Activated CD4-positive, CD25-positive, alpha-beta regulatory T cell (primary cell): Measurements from ENCODE around the gene ITPR1.

Source experiments
- DNase-seq, 4 experiments: peaks; one replicate each; lab custom pipeline; 2025; lab: John Stamatoyannopoulos, UW

The ITPR1 gene

DNA sequence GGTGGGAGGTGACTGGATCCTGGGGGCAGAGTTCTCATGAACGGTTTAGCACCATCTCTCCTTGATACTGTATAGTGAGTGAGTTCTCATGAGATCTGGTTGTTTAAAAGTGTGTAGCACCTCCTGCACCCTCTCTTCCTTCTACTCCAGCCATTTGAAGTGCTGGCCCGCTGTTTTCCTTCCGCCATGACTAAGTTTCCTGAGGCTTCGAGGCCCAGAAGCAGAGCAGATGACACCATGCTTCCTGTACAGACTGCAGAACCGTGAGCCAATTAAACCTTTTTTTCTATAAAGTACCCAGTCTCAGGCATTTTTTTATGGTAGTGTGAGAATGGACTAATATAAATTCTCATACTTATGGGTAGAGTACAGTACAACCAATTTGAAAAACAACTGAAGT is 362.5 kb downstream of the ITPR1 start:
- DNase-seq: no peak

DNA sequence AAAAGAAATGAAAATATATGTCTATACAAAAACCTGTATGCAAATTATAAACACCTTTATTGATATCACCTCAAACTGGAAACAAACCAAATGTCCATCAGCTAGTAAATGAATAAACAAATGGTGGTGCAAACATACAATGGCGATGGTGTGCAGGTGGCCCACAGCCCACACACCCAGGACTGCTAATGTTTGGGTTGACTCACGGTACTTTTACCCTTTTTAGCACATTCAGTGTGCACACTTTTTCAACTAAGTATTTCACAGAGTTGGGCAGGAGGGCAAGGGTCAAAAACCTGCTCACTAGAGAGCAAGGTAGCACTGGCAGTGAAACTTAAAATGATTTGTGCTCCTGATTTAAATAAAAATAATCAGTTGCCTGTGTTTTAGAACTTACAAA is 363.0 kb downstream of the ITPR1 start:
- no peak for DNase-seq

DNA sequence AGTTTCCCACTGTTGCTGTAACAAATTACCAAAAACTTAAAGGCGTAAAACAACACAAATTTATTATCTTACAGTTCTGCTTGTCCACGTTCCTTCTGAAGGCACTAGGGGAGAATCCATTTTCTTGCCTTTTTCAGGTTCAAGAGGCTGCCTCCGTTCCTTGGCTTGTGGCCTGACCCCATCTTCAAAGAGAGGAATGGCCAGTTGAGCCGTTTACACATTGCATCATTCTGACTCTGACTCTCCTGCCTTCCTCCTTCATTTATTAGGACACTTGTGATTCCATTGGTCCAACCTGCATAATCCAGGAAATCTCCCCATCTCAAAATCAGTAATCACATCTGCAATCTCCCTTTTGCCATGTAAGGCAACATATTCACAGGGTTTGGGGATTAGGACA is 363.4 kb downstream of the ITPR1 start:
- DNase-seq: no peak

DNA sequence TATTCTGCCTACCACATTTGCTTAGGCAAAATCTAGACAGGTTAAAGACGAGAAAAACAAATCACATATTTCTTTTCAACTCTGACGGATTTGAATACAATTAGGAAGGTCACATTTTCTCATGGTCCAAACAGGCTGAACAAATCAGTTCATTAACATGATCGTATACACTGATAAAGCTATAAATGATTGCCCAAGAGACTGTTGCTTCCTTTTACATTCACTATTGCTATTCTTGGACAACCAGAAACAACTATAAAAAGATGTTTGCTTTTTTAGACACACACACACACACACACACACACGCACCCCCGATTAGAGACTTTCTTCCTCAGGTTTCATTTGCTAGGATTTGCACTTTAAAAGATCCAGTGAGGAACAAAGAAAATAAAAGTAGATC is 363.8 kb downstream of the ITPR1 start:
- DNase-seq: no peak

DNA sequence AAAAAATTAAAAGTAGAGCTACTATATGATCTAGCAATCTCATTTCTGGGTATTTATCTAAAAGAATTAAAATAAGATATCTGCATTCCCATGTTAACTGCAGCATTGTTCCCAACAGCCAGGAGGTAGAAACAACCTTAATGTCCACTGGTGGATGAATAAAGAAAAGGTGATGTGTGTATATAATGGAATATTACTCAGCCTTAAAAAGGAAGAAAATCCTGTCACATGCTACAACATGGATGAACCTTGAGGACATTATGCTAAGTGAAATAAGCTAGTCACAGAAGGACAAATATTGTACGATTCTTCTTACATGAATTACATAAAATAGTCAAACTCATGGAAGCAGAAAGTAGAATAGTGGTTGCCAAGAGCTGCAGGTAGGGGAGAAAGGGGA is 366.6 kb downstream of the ITPR1 start:
- DNase-seq: no peak

DNA sequence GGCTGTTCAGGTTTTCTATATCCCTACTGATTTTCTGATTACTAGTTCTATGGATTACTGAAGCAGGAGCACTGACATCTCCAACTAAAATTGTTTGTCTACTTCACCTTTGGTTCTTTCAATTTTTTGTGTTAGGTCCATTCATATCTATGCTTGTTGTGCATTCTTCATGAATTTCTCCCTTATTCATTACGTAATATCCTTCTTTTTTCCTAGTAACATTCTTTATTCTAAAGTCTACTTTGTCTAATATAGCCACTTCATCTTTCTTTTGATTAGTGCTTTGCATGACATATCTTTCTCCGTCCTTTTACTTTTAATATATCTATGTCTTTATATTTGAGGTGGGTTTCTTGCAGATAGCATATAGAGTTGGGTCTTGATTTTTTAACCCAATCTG is 369.8 kb downstream of the ITPR1 start:
- no peak for DNase-seq

DNA sequence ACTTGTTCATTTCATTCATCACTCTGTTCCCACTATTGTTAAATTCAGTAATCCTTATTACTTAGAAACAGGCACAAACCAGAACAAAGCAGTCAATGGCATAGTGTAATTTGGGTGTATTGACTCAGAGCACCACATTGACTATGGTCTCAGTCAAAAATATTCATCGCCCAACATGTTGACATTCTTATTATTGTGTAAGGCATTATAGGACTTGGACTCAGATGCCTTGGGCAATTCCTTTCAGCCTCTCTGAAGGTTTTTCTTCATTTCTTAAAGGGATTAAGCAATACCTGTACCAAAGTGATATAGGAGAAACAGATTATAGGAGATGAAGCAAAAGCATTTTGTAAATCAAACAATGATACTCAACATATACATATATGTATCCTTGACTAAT is 371.4 kb downstream of the ITPR1 start:
- DNase-seq: no peak

DNA sequence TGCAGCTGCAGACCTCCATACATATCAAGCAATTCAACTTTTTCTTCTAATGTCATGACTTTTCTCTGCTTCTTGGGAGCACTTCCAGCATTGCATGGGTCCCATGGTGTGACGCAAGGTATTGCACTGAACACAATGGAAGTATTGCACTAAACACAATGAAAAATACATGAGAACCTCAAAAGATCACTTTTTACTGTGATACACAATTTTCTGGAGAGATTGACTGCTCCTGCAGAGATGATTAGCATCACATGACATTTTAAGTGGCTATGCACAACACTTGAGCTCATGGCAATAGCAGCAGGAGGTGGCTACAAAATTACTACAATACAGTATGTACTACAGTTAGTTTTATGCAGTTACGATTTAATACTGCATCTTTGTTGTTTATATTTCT is 372.6 kb downstream of the ITPR1 start:
- DNase-seq: no peak

DNA sequence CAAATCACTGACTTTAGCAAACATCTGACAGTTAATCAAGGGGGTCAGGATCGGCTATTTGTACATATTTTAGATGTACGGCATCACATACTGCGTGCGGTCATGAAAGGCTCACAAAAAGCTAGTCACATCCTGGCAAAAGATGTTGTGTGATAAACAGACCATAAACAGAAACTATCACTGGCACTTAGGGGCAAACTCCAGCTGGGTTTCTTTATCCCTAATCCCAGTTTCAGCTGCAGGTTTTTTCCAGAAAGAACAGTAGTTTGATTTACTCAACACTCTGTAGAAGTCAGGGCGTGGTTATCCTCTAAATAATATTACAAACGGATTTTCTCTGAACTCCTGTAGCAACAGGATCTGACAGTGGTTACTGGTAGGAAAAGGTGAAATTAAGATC is 373.7 kb downstream of the ITPR1 start:
- DNase-seq: no peak

DNA sequence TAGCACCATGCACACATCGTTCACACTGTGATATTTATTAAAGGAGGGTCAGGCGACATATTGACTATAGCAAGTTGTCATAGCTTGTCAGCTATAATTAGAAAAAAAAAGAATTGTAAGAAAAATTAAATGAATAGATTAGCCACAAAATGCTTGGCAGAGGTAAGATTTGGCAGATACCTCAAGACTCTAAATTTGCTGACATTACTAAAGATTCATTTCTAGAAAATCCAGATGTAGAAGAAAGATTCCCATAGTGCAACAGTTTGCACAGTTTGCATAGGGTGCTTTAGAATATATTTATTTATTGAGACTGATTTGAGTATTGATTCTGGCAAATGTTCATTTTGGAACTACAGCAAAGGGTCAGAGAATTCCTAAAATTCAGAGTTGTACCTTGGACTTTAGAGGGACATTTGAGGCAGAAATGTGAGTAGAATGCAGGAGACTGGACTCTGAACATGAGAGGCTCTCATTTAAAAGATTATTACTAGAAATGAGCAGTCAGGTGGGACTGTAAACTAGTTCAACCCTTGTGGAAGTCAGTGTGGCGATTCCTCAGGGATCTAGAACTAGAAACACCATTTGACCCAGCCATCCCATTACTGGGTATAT is 384.1 kb downstream of the ITPR1 start:
- no peak for DNase-seq

DNA sequence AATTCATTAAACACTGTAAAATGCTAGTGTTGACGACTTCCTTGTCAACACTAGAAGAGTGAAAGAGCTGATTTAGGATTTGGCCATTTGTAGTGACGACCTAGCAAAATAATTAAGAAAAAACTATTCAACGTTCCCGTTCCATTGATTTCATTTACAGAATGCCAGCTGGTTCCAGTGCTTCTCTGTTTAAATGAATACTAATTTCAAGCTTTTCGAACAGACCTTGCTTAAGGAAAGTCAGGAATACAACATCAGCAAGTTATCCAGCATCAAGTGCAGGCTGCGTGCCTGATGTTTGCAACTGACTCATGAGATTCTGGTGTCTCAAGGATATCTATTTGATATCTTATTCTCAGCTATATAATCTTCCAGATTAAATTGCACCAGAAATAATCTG is 387.7 kb downstream of the ITPR1 start:
- DNase-seq: no peak

DNA sequence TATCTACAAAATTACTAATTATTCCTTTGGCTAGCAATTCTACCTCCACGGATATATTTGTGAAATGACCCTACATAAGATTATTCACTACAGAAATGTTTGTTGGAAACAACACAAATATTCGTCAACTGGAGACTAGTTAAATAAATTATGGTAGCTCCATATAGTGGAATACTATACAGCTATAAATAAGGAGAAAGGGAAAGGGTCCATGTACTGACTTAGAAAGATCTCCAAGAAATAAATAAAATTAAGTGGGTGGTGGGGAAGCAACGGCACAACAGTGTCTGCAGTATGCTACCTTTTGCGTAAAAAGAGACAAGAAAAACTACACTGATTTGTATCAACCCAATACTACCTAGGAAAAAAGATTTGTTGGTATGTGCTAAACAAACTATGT is 389.4 kb downstream of the ITPR1 start:
- DNase-seq: no peak

DNA sequence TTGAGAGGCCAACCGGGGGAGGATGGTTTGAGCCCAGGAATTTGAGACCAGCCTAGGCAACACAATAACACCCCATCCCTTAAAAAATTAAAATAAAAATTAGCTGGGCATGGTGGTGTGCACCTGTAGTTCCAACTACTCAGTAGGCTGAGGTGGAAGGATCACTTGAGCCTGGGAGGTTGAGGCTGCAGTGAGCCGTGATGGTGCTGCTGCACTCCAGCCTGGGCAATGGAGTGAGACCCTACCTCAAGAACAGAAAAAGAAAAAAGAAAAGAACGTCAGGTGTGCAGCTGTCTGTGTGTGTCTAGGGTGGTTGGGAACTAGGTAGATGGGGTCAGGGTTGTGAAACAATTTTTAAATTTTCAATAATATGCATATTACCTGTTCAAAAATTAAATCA is 389.9 kb downstream of the ITPR1 start:
- no peak for DNase-seq

DNA sequence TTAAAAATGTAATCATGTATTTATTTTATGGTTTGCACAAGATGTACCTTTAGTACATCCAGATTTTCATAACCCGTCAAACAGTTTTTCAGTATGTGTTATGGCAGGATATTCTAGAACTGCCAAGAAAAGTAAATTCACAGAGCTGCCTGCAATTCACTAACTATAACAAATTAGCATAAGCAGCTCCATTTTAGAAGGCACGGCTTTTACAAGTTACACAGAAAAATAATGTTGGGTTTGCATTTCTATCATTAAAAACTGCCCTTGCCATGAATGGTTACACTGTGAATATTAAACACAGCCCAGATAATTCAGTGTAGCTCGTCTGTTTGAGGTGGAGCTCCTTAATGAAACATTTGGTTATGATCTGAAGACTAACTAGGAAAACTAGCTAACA is 391.7 kb downstream of the ITPR1 start:
- no peak for DNase-seq

DNA sequence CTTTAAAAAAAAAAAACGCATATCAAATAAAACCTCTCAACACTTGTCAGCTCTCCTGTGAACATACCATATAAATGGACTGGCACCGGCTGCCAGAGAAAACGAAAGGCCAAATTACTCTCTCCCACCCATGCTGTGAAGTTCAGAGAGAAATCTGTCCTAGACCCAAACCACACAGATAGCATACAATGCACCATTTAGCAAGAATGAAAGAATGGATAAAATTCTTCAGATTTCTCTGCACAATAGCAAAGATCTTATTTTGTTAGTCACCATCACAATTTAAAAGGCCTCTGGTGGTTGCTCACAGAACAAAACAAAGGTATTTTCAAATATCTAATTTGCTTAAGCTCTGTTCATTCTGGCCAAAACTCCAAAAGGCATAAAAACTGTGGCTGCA is 392.2 kb downstream of the ITPR1 start:
- no peak for DNase-seq

DNA sequence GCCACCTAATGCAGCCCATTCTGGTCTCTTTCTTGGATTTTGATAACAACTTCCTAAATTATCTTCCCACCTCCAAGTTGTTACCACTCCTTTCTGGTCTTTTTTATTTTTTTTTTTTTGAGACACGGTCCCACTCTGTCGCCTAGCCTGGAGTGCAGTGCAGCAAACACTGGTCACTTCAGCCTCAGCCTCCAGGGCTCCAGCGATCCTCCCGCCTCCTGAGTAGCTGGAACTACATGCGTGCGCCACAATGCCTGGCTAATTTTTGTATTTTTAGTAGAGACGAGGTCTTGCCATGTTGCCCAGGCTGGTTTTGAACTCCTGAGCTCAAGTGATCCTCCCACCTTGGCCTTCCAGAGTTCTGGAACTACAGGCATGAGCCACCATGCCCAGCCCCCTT is 393.3 kb downstream of the ITPR1 start:
- DNase-seq: no peak

DNA sequence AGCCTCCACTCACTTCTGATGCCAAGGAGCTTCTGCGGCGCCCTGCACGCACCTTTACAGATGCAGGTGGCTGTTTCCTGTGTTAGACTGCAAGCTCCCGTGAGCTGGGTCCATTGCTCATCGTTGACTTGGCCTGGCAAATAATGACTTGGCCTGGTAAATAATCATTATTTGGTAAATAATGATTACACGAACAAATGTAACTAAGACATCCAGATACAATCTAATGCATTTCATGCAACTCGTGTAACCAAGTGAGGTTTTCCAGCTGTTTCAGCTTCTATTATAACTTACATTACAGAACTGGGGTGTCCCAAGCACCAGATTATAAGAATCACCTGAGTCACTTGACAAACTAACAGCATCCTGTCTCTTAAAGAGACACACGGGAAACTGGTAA is 394.0 kb downstream of the ITPR1 start:
- no peak for DNase-seq

DNA sequence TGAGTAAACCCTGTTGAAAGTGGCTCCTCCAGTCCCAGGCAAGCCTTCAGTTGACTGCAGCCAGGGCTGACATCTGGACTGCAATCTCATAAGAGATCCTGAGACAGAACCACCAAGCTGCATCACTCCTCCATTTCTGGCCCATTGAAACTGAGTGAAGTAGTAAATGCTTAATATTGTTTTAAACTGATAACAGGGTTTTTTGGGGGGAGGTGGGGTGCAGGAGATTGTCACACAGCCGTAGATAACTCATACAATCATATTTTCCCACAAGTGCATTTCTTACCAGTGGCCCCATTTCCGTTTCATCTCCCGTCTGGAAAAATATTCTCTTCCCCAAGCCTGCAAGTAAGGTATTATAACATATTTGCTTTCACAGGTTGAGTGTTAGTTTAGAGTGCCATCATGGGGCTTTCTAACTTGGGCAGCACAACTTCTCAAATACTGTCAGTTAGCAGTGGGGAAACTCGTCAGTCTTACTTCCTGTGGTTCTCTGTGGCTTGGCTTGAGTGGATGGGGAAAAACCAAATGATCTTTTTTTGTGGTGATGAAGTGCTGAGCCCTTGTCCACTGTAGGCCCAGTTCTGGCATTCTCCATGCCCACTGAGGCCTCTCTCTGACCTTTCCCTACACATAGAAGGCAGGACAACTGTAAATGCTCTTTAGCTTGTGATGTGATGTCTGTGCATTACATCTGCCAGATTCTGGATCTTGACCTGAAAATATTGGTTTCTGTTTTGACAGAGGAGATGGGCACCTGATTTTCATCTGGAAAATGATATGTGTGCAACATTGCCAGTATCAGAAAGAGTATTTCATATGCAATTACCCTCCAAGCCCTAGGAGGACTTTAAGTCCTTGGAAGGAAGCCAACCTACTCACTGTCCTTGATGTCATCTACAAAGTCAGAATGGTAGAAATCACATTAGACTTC is 396.0 kb downstream of the ITPR1 start:
- no peak for DNase-seq

DNA sequence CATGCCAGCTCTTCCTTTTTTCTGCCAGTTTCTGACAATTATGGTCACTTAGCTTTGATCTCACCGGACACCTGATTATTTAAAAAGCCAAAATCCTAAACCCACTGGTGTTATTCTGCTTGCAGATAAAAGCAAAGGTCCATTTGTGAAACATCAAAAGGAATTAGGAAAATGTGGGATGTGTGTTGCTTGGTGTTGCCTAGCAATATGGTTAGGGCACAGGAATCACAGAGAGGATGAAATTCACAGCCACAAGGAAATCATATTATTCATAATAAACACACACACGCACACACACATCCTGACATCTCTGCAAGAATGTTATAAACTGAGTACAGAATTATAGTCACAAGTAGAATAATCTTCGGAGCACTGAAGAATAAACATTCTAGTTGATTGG is 396.7 kb downstream of the ITPR1 start:
- DNase-seq: no peak

DNA sequence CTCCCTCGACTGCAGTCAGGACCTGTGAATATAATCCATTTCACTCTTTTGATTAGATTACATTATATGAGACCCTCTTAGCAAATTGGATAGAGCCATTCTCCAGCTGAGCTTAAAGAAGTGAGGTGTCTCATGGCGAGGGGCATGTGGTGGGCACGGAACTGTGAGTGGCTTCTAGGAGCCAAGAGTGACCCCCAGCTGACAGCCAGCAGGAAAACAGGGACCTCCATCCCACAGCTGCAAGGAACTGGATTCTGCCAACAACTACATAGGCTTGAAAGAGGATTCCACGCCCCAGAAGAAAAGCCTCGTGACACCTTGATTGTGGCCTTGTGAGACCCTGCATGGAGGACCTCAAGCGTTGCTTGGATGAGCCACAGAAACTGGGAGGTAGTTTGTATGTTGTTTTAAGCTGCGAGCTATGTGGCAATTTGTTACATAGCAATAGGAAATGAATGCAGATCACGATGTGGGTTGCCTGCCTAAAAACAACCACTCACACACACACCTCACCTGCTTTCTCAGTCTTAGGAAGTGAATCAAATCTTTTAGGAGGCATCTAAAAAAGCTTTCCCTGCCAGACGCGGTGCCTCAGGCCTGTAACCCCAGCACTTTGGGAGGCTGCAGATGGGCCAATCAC is 401.9 kb downstream of the ITPR1 start:
- DNase-seq: no peak

DNA sequence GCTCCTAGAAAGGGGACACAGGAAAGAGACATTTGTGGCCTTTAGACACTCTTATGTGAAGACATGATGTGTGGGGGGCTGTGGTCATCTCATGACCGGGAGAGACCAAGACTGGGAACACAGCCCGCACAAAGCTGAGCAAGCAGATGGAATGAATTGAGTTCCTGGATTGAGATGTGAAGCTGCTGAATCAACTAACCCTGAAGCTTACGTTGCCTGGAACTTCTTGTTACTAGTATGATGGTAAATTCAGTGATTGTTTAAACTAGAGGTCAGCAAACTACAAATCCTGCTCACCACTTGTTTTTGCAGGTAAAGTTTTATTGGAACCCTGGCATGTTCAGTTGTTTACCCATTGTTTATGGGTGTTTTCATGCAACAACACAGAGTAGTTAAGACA is 402.7 kb downstream of the ITPR1 start:
- no peak for DNase-seq
